HepG2 (cell line): Measurements from ENCODE around the gene COASY. TPM values are rescaled to one million over a fixed set of nuclear protein-coding genes. Genes with fewer than 3 reads are reported as not detected.

Experiments used
- ATAC-seq: fragments of 200-7000 bp; cut with Tn5 transposase; 3 replicates; pipeline ENCODE4 v1.9.1; 2020; ENCODE audit warnings: mild to moderate bottlenecking, moderate library complexity
- BruUV-seq: library from RNA; stranded (reverse); fragments of 400-500 nt; replicated peaks from 2 replicates; lab custom pipeline; 2021; lab: Mats Ljungman, UMichigan
- CTCF ChIA-PET: fragments of 300-600 bp; formaldehyde crosslinking; extraction: SDS; loops from one replicate; lab custom pipeline; 2021; ENCODE audit warnings: low total read pairs, inconsistent platforms, low intra/inter-chr PET ratio; lab: Yijun Ruan, JAX
- POLR2A ChIA-PET: fragments of 350-600 bp; sonication (Branson Sonifier 250); formaldehyde crosslinking; loops from one replicate; lab custom pipeline; 2020; ENCODE audit warnings: antibody characterized with exemption, inconsistent platforms; lab: Yijun Ruan, JAX
- DNase-seq: peaks from one replicate; pipeline ENCODE4 v3.0.0-alpha.2; 2015; ENCODE audit warnings: low spot score
- FAIRE-seq: peaks from 3 replicates; lab custom pipeline; 2011; peaks lifted over from hg19 to GRCh38; lab: Jason Lieb, UNC
- H2AFZ ChIP-seq: one replicate; pipeline ENCODE4 v1.6.1; 2011; ENCODE audit warnings: low read length, inconsistent platforms
- H3K27ac ChIP-seq: fragments of 300-600 bp; 3 replicates; pipeline ENCODE4 v1.8.0; 2011; ENCODE audit warnings: mixed run types, mild to moderate bottlenecking, mixed read lengths, low read length, inconsistent platforms; ENCODE audit not compliant: insufficient read depth; ENCODE audit errors: extremely low read length
- H3K27me3 ChIP-seq, 2 experiments: fragments of 200-600 bp in 1 of 2; 2 replicates in 1 of 2; 3 replicates in 1 of 2; pipeline versions ENCODE4 v1.6.0 to v1.8.0; 2011; ENCODE audit warnings: low read length in 2 of 2, mild to moderate bottlenecking in 2 of 2, moderate library complexity in 2 of 2, inconsistent platforms in 1 of 2; ENCODE audit not compliant: insufficient read depth in 2 of 2, control insufficient read depth in 1 of 2
- H3K36me3 ChIP-seq, 2 experiments: fragments of 200-600 bp in 1 of 2; replicated peaks in 1 of 2; 2 replicates in 1 of 2; 3 replicates in 1 of 2; pipeline versions ENCODE4 v1.5.1 to v1.8.0; 2011; ENCODE audit warnings: low read length in 2 of 2, inconsistent platforms in 1 of 2; ENCODE audit not compliant: insufficient read depth in 2 of 2, control insufficient read depth in 1 of 2
- H3K4me1 ChIP-seq: 2 replicates; pipeline ENCODE4 v1.5.1; 2012; ENCODE audit warnings: low read length, inconsistent platforms; ENCODE audit not compliant: insufficient read depth
- H3K4me2 ChIP-seq: 2 replicates; pipeline ENCODE4 v1.6.0; 2011; ENCODE audit warnings: low read depth, low read length, inconsistent platforms
- H3K4me3 ChIP-seq, 3 experiments: fragments of 200-600 bp in 1 of 3; sonication (generic), shearing (Covaris generic) in 1 of 3; replicated peaks in 1 of 3; 2 replicates each; pipeline ENCODE4 v1.5.1; 2011 to 2016; ENCODE audit warnings: low read length in 3 of 3, inconsistent platforms in 2 of 3, low read depth in 2 of 3, mild to moderate bottlenecking in 2 of 3, control low read depth in 1 of 3, mixed read lengths in 1 of 3; ENCODE audit not compliant: insufficient read depth in 1 of 3
- H3K79me2 ChIP-seq: one replicate; pipeline ENCODE4 v1.6.1; 2011; ENCODE audit warnings: low read length, inconsistent platforms; ENCODE audit not compliant: insufficient read depth
- H3K9ac ChIP-seq: 2 replicates; pipeline ENCODE4 v1.6.0; 2011; ENCODE audit warnings: mild to moderate bottlenecking, low read depth, low read length, inconsistent platforms; ENCODE audit not compliant: insufficient read depth
- H3K9me3 ChIP-seq: 2 replicates; pipeline ENCODE4 v1.5.1; 2012; ENCODE audit warnings: mild to moderate bottlenecking, low read length
- H4K20me1 ChIP-seq: 2 replicates; pipeline ENCODE4 v1.6.0; 2011; ENCODE audit warnings: inconsistent platforms, mild to moderate bottlenecking, low read length, moderate library complexity; ENCODE audit not compliant: insufficient read depth
- CENPBD1 ChIP-seq: sonication (generic); formaldehyde crosslinking; IDR thresholded peaks from 2 replicates; pipeline ENCODE4 v1.8.0; 2022; ENCODE audit warnings: missing genetic modification reagents, low read depth, mild to moderate bottlenecking, borderline replicate concordance
- HIVEP1 ChIP-seq: sonication (generic); formaldehyde crosslinking; IDR thresholded peaks from 2 replicates; pipeline ENCODE4 v1.4.0; 2020; ENCODE audit warnings: mild to moderate bottlenecking, missing genetic modification reagents
- IRF1 ChIP-seq: sonication (generic); formaldehyde crosslinking; IDR thresholded peaks from 2 replicates; pipeline ENCODE4 v1.4.0; 2020; ENCODE audit warnings: low read depth, mild to moderate bottlenecking, missing genetic modification reagents
- KAT7 ChIP-seq: IDR thresholded peaks from 2 replicates; pipeline ENCODE4 v1.6.1; 2018; ENCODE audit warnings: borderline replicate concordance, missing compliant biosample characterization
- MBNL3 ChIP-seq: fragments of 250-450 bp; sonication (Bioruptor Pico); conservative IDR thresholded peaks from 2 replicates; pipeline ENCODE4 v1.8.0; 2022; ENCODE audit warnings: mild to moderate bottlenecking, inconsistent platforms
- RARA ChIP-seq: IDR thresholded peaks from 2 replicates; pipeline ENCODE4 v1.6.1; 2016; ENCODE audit warnings: missing genetic modification reagents, missing compliant biosample characterization
- RBFOX2 ChIP-seq: fragments of 200-400 bp; formaldehyde crosslinking; IDR thresholded peaks from 2 replicates; pipeline ENCODE4 v1.6.1; 2017; ENCODE audit warnings: low read depth, mild to moderate bottlenecking, low read length
- SALL1 ChIP-seq: sonication (generic); formaldehyde crosslinking; IDR thresholded peaks from 2 replicates; pipeline ENCODE4 v1.8.0; 2022; ENCODE audit warnings: mild to moderate bottlenecking, missing genetic modification reagents
- SOX5 ChIP-seq: IDR thresholded peaks from 2 replicates; pipeline ENCODE4 v1.6.1; 2016; ENCODE audit warnings: borderline replicate concordance
- ZNF142 ChIP-seq: sonication (generic); formaldehyde crosslinking; IDR thresholded peaks from 2 replicates; pipeline ENCODE4 v1.4.0; 2020; ENCODE audit warnings: missing genetic modification reagents
- ZNF225 ChIP-seq: sonication (generic); formaldehyde crosslinking; IDR thresholded peaks from 2 replicates; pipeline ENCODE4 v1.4.0; 2020; ENCODE audit warnings: mild to moderate bottlenecking, missing genetic modification reagents
- ZNF264 ChIP-seq: sonication (generic); formaldehyde crosslinking; IDR thresholded peaks from 2 replicates; pipeline ENCODE4 v1.4.0; 2020; ENCODE audit warnings: missing genetic modification reagents
- ZNF280B ChIP-seq: sonication (generic); formaldehyde crosslinking; IDR thresholded peaks from 2 replicates; pipeline ENCODE4 v1.5.0; 2020; ENCODE audit warnings: missing genetic modification reagents, mild to moderate bottlenecking, borderline replicate concordance
- ZNF800 ChIP-seq: sonication (generic); formaldehyde crosslinking; IDR thresholded peaks from 2 replicates; pipeline ENCODE4 v1.4.0; 2020; ENCODE audit warnings: missing genetic modification reagents
- WGBS: methylation state at CpG from one replicate; pipeline ENCODE4 v1.1.6; 2017; ENCODE audit warnings: low lambda C conversion rate; 5-methylcytosine and 5-hydroxymethylcytosine counted together
- in situ Hi-C: cut with HindIII; loops from 2 replicates; pipeline ENCODE4 v1.10.0; 2017; ENCODE audit warnings: low pct_unique_long_range_greater_than_20kb; ENCODE audit not compliant: extremely low pct_ligation_motif_present
- intact Hi-C: fragments of 100-400 bp; cut with micrococcal nuclease; formaldehyde crosslinking; loops from one replicate; pipeline ENCODE4 v1.10.0; 2022; ENCODE audit not compliant: unreplicated experiment
- polyA plus RNA-seq, 8 experiments: library from polyadenylated mRNA; depleted of rRNA in 3 of 8; stranded (reverse) in 7 of 8; unstranded in 1 of 8; fragments of >200 nt; fragmentation: Illumina TruSeq in 4 of 8; extraction: Trizol in 4 of 8; gene quantifications; 2 replicates each; pipeline versions ENCODE4 v1.2.1 to v1.2.3, GENCODE V29; 2011 to 2016; ENCODE audit warnings: low read depth in 4 of 8, missing spikeins in 1 of 8, mixed read lengths in 1 of 8; ENCODE audit not compliant: insufficient read depth in 1 of 8
- total RNA-seq, 5 experiments: library from RNA; depleted of rRNA; stranded (reverse); fragments of >200 nt; fragmentation: Illumina TruSeq; extraction: Trizol; gene quantifications; 2 replicates each; pipeline ENCODE4 v1.2.3, GENCODE V29; 2016; ENCODE audit warnings: low read depth in 1 of 5

Gene COASY
- total and polyA plus RNA-seq, 2 of the 13 experiments (the other 11 are each of a cell fraction or from before 2014, with no cell fraction given): 90.7 to 125 TPM

GRCh38 chr17:42544874-42545283 lies 17.1 kb upstream of the COASY start:
- Histone ChIP-seq H3K27ac (peak overlapping the region; percentile 83), H3K9ac (peak overlapping the region; percentile 59), H2AFZ (no peak overlapping the region), H3K4me2 (peak overlapping the region; percentile 33), H3K4me3 (peak overlapping the region in 1 of 3 experiments; percentile 22; a peak in 1 of 6 replicates), H3K4me1 (peaks cover 69% of the 10 kb centered on the region), H3K9me3 (no peaks in the 10 kb centered on the region), H4K20me1 (no peaks in the 10 kb centered on the region), H3K27me3 (no peaks in the 10 kb centered on the region), H3K79me2 (no peaks in the 10 kb centered on the region), H3K36me3 (peaks cover 0 to 14% of the 10 kb centered on the region in 2 experiments; a peak in 3 of 5 replicates)
- peak; percentile 83 for DNase-seq
- intact Hi-C loops: no loop called here
- ChIA-PET POLR2A (interaction anchor here (1.0 to 6.1 kb wide), 6 partner anchors 8 to 22 kb away, joined by 3 to 45 read pairs (median 12); partner anchors contain the start of gene NAGLU), CTCF (no interaction called here)
- FAIRE-seq: peak; percentile 75
- peak; percentile 18 for ATAC-seq
- no TSS peak for BruUV-seq
- WGBS: 36% methylated on average over 8 of the region's 8 CpGs
- in situ Hi-C loops: no loop called here
- TF ChIP-seq SOX5 (CRISPR knock-in tag) (0 out of 2 replicates have a peak, but pooled peaks have one; percentile 31), RARA (CRISPR knock-in tag) (peak; percentile 82), ZNF142 (CRISPR knock-in tag) (peak; percentile 27; the same call in 1 of the 2 replicates), RBFOX2 (no peak), ZNF264 (peak; percentile 26; the same call in 1 of the 2 replicates), ZNF280B (no peak), SALL1 (CRISPR knock-in tag) (peak; percentile 54), IRF1 (CRISPR knock-in tag) (no peak), CENPBD1 (CRISPR knock-in tag) (no peak), ZNF225 (CRISPR knock-in tag) (no peak), ZNF800 (CRISPR knock-in tag) (no peak), MBNL3 (CRISPR knock-in tag) (no peak), KAT7 (CRISPR knock-in tag) (0 out of 2 replicates have a peak, but pooled peaks have one; percentile 17), HIVEP1 (CRISPR knock-in tag) (no peak)
